ENCODE measurements around the gene TBC1D10A.

TBC1D10A gene

DNA sequence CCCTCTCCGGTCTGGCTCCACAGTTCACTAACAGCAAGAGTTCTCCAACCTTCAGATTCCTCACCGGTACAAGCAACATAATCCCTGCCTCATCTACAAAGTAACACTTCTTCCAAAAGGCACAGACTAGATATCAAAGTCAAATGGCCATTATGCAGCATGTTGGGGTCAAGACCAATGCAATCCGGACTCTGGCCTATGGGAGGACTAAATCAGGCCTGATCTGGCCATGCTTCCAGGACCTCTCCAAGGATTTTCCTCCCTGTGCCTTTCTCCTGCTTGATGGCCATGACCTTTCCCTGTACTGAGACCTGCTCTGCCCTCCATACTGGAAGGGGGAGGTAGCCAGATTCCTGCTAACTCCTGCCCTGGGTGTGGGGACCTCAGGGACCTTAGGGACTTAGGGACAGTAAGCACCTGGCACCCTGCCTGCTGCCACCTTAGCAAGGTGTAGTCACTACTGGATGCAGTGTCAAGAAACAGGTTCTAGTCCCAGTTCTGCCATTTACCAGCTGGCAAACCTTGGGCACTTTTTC, 6.7 kb downstream of the TBC1D10A start:
- no peak for DNase-seq (ENCODE audit: low read depth, low spot score)

GRCh38 chr22:30318799-30319419, 7.8 kb downstream of the TBC1D10A start:
- DNase-seq (ENCODE audit: low read depth, low spot score): no peak

DNA sequence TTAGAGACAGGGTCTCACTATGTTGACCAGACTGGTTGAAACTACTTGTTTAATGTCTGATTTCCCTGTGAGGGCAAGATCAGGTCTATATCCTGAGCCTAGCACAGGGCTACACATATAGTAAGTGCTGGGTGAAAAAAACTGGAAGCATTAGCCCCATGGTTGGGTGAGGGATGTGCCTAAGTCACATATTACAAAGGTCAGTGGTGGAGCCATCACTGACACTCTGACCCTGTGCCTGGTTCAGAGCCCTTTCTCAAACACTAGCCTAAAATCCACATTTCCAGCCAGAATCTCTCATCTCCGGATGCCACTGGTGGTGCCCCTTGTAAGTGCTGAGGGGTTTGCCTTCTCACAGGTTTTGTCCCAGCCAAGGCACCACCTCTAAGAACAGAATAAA, 9.0 kb downstream of the TBC1D10A start:
- no peak for DNase-seq (ENCODE audit: low read depth, low spot score)

DNA sequence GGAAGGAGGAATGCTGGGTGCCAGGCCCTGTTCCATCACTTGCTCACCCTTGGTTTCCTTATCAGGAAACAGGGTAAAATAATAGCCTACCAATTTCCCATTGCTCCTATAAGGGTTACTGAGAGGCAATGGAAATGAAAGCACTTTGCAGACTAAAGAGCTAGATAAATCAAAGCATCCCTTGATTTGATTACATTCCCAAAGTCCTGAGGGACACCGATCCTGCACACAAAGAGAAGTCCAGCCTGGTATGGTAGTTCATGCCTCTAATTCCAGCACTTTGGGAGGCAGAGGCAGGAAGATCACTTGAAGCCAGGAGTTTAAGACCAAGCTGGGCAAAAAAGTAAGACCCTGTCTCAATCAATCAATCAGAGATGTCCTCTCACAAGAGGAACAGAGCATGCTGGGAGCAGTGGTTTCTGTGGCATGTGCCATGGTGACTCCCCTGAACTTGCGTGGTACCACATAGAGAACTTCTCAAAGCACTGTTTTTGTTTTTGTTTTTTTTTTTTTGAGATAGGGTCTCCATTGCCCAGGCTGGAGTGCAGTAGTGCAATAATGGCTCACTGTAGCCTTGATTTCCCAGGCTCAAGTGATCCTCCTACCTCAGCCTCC, 10.7 kb downstream of the TBC1D10A start:
- DNase-seq (ENCODE audit: low read depth, low spot score): no peak

GRCh38 chr22:30314915-30315314, 11.8 kb downstream of the TBC1D10A start:
- DNase-seq (ENCODE audit: low read depth, low spot score): no peak

GRCh38 chr22:30313527-30314363, 13.0 kb downstream of the TBC1D10A start:
- no peak for DNase-seq (ENCODE audit: low read depth, low spot score)

DNA sequence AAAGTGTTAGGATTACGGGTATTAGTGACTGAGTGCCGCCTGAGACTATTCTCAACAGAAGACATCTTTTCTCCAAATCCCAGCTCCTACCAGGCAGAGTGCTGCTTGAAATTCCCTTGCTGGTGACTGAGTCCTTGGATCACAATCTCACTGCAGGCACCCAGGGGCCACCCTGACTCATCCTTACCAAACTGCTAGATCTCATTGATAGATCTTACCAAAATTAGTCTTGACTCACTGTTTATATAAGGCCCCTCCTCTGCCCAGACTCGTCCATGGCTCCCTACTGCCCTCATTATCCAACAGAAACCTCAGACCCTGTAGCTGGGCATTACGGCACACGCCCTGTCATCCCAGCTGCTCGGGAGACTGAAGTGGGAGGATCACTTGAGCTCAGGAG, 14.7 kb downstream of the TBC1D10A start:
- no peak for DNase-seq (ENCODE audit: low read depth, low spot score)

- no peak for DNase-seq (ENCODE audit: low read depth, low spot score)
These were observed 15.6 kb downstream of the TBC1D10A start for GRCh38 chr22:30310881-30311771.

GRCh38 chr22:30309951-30310741, 16.6 kb downstream of the TBC1D10A start:
- no peak for DNase-seq (ENCODE audit: low read depth, low spot score)

- DNase-seq (ENCODE audit: low read depth, low spot score): no peak
These were observed 18.1 kb downstream of the TBC1D10A start for GRCh38 chr22:30308518-30309230.

- DNase-seq (ENCODE audit: low read depth, low spot score): no peak
These were observed 18.6 kb downstream of the TBC1D10A start for GRCh38 chr22:30308093-30308492.

- no peak for DNase-seq (ENCODE audit: low read depth, low spot score)
These were observed 19.6 kb downstream of the TBC1D10A start for GRCh38 chr22:30307041-30307574.

DNA sequence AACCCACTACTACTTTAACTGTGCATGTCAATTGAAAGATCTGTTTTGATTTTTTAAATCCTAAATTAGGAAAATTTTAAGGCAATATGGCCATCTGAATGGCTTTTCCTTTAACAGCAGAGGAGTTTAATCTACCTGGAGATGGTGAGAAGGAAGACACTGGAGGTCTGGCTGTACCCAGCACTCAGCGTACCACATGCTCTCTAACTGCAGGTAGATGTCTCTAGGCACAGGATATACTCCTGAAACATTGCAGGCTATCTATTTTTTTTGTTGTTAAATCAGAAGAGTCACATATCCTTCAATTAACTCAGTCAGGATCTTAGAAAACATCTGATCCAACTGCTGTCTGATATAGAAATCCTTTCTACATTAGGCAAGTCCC, 20.1 kb downstream of the TBC1D10A start:
- no peak for DNase-seq (ENCODE audit: low read depth, low spot score)

DNA sequence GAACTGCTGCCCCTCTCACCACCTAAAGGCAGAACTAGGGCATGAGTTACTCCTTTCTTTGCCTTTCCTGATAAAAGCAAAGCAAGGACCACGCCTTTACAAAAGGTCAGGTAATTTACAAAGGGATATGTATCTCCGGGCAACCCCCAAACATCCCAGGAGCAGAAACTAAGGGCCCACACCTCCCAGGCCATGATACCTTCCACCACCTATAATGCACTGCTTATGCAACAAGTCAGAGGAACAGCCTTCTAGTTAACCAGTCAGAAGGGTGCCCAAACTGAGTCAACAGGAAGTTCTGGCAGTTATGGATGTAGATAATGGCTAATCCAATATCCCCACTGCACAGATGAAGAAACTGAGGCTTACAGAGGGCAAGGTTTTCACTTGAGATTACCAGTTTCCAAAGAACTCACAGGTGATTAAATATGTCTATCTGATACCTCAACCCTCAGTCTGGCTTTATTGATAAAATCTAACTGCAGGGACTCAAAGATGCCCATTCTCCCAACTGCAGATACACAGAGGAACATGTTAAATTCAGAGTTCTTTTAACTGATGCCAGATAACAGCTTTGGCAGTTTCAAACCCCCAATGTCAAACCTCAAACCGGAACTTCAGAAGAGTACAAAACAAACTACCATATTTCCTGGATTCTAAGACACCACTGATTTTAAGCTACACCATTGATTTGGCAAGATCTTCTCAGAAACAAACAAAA, 20.7 kb downstream of the TBC1D10A start:
- DNase-seq (ENCODE audit: low read depth, low spot score): no peak

DNA sequence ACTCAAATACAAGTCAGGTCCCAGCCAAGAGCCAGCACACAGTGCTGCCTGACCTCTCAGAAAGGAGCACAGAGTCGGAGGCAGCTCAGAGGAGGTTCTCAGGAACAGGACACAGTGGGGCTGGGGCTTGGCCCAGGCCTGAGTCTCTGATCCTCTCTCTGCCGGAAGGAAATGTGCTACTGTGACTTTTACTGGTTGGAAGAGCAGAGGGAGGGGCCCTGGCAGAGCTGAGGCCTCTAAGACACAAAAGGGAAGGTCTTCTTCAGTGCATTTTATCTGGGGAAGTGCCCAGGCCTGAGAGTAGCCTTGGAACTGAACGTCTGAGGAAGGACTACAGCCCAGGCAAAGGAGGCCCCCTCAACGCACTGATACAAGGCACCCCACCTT, 21.2 kb downstream of the TBC1D10A start:
- DNase-seq (ENCODE audit: low read depth, low spot score): no peak

GRCh38 chr22:30304495-30305244, 22.1 kb downstream of the TBC1D10A start:
- DNase-seq (ENCODE audit: low read depth, low spot score): no peak

DNA sequence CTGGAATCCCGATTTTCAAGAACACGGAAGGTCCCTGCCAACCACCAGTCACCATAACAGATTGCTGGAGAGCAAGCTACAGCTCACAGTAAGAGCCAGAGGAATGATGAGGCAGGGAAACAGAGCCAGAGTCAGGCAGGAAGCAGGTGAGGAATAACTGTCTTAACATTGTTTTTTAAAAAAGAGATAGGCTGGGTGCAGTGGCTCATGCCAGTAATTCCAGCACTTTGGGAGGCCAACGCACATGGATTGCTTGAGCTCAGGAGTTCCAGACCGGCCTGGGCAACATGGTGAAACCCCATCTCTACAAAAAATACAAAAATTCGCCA, 24.0 kb downstream of the TBC1D10A start:
- no peak for DNase-seq (ENCODE audit: low read depth, low spot score)

DNA sequence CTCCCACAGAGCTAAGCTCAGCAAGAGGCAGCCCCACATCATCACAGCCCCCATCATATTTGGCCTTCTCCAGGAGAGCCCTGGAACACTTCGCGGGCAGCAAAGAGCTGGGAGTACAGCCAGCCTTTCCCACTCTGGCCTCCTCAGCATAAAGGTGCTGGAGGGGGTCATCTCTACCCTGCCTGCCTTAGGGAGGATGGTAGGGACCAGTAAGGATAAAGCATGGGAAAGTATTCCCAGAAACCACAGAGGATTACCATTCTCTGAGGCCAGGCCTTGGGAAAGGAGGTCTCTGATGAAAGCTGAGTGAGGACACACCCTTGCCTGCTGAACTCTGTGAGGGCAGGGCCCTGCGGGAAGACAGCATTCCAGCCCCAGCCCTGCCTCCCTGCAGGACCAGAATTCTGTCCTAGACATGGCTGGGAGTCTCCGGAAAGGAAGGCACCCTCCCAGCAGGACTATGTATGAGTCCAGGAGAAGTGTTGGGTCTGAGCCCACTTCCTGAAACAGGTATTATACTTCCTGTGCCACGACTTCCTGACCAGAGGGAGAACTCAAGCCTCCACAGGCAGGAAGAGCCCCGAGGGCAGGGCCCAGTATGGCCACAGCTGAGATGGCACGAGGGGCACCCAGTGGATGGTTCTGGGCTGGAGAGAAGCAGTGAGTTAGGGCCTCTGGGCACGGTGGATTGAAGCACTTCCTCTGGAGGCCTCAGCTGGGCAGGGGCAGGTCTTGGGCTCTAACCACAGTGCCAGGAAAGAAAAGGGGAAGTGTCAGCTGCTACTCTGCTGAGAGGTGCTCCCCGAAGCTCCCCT, 24.5 kb downstream of the TBC1D10A start:
- DNase-seq (ENCODE audit: low read depth, low spot score): no peak
